Measurements from ENCODE around the gene ABHD13. TPM values are rescaled to one million over a fixed set of nuclear protein-coding genes. Genes with fewer than 3 reads are reported as not detected.

ABHD13 gene
- total RNA-seq, 1 experiment from 2014 or later, result 3.3 TPM

DNA sequence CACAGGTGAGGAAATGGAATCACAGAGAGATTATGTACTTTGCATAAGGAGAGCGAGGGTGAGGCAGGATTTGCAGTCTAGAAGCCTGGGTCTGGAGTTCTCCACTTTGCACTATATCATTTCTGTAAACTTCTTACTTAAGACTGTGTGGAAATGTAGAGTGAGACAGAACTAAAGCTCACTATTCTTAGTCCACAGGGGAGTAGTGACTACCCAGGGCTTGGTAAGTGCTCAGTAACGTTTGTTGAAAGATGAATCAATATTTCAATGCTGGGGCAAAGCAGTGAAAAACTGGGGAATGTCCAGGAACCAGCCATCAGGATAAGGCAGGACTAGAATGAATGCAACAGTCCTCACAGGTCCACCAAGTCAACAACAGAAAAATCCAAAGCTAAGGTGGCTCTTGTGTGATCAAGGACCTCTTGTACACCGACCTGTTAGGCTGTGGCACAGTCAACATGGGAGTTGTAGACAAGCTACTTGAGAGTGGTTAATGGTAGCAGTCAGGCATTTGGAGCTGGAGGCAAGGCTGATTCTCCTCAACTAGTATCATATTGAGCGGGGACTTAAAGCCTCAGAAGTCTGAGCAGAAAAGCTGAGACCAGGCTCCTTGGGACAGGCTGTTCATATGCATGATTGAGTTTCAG, 50.4 kb downstream of the ABHD13 start:
- Histone ChIP-seq H3K27me3 (no peaks in the 10 kb centered on the region), H3K36me3 (no peaks in the 10 kb centered on the region), H3K4me3 (no peak overlapping the region), H3K9me3 (no peaks in the 10 kb centered on the region)
- no peak for DNase-seq

DNA sequence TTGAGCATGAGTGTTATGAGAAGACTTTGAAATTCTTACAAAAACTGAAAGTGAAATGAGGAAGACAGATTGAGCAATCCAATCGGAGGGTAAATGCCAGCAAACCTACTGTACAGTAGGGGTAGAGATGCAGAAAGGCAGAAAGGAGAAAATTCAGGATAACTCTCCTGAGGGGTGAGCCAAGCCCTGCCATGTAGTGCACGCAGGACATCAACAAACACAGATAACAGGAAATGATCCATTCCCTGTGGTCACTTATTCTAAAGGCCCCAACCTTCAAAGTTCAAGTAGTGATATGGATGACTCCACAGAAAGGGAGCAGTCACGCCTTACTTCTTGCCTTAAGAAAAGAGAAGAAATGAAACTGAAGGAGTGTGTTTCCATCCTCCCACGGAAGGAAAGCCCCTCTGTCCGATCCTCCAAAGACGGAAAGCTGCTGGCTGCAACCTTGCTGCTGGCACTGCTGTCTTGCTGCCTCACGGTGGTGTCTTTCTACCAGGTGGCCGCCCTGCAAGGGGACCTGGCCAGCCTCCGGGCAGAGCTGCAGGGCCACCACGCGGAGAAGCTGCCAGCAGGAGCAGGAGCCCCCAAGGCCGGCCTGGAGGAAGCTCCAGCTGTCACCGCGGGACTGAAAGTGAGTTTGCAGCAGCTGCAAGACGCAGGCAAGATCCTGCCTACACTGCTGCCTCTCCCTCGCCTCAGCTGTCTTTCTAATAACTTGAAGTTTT, 51.6 kb downstream of the ABHD13 start, which contains the start of gene TNFSF13B:
Gene TNFSF13B (plus strand): TSS at position 118 of the 728 bp plus-strand sequence. CDS start 178 bp downstream, at position 296.
- no peaks in the 10 kb centered on the region for H3K9me3 ChIP-seq
- H3K4me3 ChIP-seq, result peak within 1 kb of the TSS; percentile 40
- H3K27me3 ChIP-seq, result no peaks in the 10 kb centered on the region
- peak; percentile 28 for DNase-seq
- no peaks in the 10 kb centered on the region for H3K36me3 ChIP-seq

DNA sequence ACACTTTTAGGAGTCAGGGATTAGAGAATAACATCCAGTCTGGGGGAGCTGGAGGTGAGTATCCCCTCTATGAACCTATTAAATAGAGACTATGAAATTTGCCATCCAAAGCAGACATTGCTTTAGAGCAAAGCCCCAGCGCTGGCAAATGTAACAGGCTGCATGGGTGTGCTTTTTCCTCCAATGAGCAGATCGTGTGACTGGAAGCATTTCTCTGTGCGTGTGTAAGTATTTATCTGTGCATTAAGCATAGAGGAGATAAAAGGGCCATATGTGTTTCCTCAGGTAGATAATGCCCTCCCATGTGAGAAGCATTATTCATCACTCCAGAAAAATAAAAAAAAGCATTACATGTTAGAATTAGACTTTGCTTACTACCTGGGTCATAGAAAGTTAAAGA, 52.2 kb downstream of the ABHD13 start:
- no peaks in the 10 kb centered on the region for H3K27me3 ChIP-seq
- DNase-seq, result no peak
- H3K36me3 ChIP-seq, result no peaks in the 10 kb centered on the region
- H3K4me3 ChIP-seq, result peak overlapping the region; percentile 40
- H3K9me3 ChIP-seq, result no peaks in the 10 kb centered on the region

DNA sequence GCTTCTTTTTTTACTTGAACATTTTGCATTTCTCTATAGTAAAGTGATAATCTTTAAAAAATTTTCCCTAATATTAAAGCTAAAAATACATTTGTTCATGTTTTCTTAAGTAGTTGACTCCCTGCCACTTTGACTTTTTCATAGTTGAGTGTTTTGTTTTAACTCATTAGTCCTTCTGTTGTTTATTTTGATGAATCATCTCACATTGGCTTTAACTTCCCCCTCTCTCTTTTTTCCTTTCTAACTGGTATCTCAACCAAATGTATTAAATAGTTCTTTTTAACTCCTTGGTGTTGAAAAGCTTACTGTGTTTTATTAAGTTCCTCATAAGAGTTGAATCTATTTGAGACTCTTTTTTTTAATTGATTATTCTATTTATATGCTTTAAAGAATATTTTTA, 54.1 kb downstream of the ABHD13 start:
- H3K9me3 ChIP-seq, result no peaks in the 10 kb centered on the region
- no peaks in the 10 kb centered on the region for H3K27me3 ChIP-seq
- H3K4me3 ChIP-seq, result no peak overlapping the region
- no peak for DNase-seq
- no peaks in the 10 kb centered on the region for H3K36me3 ChIP-seq

DNA sequence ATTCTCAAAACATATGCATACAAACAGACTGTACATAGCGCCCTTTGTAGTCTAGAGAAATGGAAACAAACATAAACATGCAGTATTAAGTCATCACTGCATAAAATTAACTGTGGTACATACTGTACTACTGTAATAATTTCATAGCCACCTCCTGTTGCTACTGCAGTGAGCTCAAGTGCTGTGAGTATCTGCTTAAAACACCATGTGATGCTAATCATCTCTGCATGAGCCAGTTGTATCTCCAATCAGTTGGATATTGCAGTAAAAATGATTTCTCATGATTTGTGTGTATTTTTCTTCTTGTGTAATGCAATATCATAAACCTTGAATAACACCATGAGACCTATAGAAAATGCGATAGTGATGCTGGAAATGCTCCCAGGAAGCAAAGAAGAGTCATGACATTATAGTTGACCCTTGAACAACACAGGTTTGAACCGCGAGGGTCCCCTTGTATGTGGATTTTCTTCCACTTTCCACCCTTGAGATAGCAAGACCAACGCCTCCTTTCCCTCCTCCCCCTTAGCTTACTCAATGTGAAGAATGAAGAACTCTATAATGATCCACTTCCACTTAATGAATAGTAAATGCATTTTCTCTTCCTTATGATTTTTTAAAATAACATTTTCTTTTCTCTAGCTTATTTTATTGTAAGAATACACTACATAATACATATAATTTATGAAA, 55.4 kb downstream of the ABHD13 start:
- no peak overlapping the region for H3K4me3 ChIP-seq
- no peaks in the 10 kb centered on the region for H3K9me3 ChIP-seq
- H3K27me3 ChIP-seq, result no peaks in the 10 kb centered on the region
- H3K36me3 ChIP-seq, result no peaks in the 10 kb centered on the region
- DNase-seq, result no peak

DNA sequence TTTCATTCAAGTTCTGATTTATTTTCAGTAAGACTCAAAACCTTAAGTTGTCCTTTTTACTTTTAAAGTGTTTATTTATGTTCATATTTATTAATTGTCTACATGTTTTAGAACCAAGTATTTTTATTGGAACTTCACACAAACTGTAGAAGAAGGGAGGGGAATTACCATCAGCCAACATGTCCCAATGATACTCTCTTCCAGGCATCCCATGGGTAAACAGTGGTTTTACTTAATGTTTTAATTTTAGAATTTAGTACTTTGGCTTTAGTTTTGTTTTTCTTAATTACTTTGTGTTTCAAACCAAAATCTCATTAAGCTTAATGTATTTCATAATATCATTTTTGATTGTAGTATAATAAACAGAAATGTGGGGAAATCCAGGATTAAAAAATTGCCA, 56.5 kb downstream of the ABHD13 start:
- Histone ChIP-seq H3K9me3 (no peaks in the 10 kb centered on the region), H3K27me3 (no peaks in the 10 kb centered on the region), H3K36me3 (no peaks in the 10 kb centered on the region), H3K4me3 (no peak overlapping the region)
- no peak for DNase-seq

DNA sequence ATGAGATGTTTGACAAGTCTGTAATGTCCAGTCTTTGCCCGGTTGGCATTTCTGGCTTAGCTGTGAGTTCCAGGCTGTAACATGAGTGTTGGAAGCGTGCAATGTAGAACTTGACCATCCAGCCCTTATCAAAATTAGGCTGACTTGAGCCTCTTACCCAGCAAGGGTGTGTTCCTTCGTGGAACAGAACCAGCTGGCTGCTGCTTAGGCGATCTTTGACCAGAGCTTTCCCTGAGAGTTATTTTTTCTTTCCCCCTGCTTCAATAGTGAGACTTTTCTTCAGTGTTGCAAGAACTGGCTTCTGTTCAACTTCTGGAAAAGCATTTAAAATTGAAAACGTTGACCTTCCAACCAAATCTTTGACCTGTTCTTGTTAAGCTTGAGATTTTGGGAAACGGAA, 57.9 kb downstream of the ABHD13 start:
- no peak overlapping the region for H3K4me3 ChIP-seq
- no peaks in the 10 kb centered on the region for H3K36me3 ChIP-seq
- no peak for DNase-seq
- H3K9me3 ChIP-seq, result no peaks in the 10 kb centered on the region
- H3K27me3 ChIP-seq, result no peaks in the 10 kb centered on the region

DNA sequence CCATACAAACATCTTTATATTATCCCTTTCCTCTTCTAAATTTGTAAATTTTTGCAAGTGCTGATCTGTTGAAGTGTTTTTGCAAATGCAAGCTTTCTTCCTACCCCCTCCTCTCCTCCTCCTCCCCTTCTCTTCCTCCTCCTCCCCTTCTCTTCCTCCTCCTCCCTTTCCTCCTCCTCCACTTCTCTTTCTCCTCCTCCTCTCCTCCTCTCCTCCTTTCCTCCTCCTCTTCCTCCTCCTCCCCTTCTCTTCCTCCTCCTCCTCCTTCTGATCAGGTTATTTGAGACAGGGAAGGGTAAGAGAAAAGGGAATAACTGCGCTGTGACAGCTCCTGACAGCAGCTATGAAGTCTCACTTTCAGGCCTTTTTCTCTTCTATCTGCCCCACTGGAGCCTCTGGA, 60.3 kb downstream of the ABHD13 start:
- DNase-seq, result no peak
- H3K4me3 ChIP-seq, result no peak overlapping the region
- H3K36me3 ChIP-seq, result no peaks in the 10 kb centered on the region
- no peaks in the 10 kb centered on the region for H3K27me3 ChIP-seq
- H3K9me3 ChIP-seq, result no peaks in the 10 kb centered on the region

DNA sequence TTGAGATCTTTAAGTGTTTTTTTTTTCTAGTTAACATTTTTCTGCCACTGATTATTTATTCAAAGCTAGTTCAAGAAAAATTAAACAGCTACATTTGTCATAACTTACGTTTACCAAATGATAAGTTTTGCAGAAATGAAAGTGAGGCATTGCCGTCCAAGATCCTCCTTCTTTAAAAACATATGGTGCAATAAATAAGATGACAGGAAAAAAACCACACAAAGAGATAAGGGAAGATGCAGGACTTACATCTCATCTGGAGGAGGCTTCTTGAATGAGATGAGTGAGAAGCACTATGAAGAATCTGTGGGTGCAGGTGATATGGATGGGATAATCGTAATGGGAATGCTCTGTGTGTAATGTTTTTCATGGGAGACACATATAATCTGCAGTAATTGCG, 63.7 kb downstream of the ABHD13 start:
- Histone ChIP-seq H3K36me3 (no peaks in the 10 kb centered on the region), H3K27me3 (no peaks in the 10 kb centered on the region), H3K9me3 (no peaks in the 10 kb centered on the region), H3K4me3 (no peak overlapping the region)
- no peak for DNase-seq

DNA sequence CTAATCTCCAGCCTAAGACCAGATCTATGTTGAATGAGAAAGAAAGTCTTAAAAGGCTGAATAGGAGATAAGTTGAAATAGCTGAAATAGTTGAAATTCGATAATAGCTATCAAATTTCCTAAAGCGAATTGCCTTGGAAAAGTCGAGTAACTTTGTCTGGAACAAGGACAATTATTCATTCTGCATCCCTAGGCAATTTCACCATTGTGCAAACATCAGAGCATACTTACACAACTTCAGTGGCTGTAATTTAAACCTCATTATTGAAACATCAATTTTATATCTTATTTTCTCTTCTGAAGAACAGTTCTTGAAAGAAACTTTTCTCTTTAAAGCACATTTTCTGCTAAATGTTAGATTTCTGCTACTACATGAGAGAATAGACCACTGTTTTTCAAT, 64.9 kb downstream of the ABHD13 start:
- H3K27me3 ChIP-seq, result no peaks in the 10 kb centered on the region
- H3K36me3 ChIP-seq, result no peaks in the 10 kb centered on the region
- no peak overlapping the region for H3K4me3 ChIP-seq
- DNase-seq, result no peak
- no peaks in the 10 kb centered on the region for H3K9me3 ChIP-seq

Other genes with a start within 250 kb of the ABHD13 start
- 6.4 and 9.2 TPM in 2 replicates for gene LIG4, start 2.9 kb upstream of the ABHD13 start, total RNA-seq (2014; rRNA removed; shearing (Covaris generic); ENCODE audit: low replicate concordance)
- gene TNFSF13B, start 51.3 kb downstream of the ABHD13 start, total RNA-seq (2014; rRNA removed; shearing (Covaris generic); ENCODE audit: low replicate concordance), result 0.74 TPM in 1 of 2 replicates, not detected in the other